OCI-LY7 (cell line): ENCODE measurements around the gene TIMM13. TPM values are rescaled to one million over a fixed set of nuclear protein-coding genes. Genes with fewer than 3 reads are reported as not detected.

Experiments used
- BruUV-seq: library from RNA; stranded (reverse); fragments of 400-500 nt; replicated peaks from 2 replicates; lab custom pipeline; 2021; lab: Mats Ljungman, UMichigan
- CTCF ChIA-PET: fragments of 300-600 bp; sonication (Branson Sonifier 250); formaldehyde crosslinking; loops from one replicate; lab custom pipeline; 2022; ENCODE audit warnings: antibody characterized with exemption; ENCODE audit not compliant: unreplicated experiment; lab: Charles Lee
- POLR2A ChIA-PET: fragments of 300-600 bp; sonication (Branson Sonifier 250); formaldehyde crosslinking; loops from one replicate; lab custom pipeline; 2022; ENCODE audit warnings: antibody characterized with exemption; lab: Charles Lee
- DNase-seq: peaks from one replicate; pipeline ENCODE4 v3.0.0-alpha.2; 2015; ENCODE audit warnings: low spot score
- H2AFZ ChIP-seq: fragments of 200-600 bp; sonication (generic), shearing (Covaris generic); 2 replicates; pipeline ENCODE4 v1.6.1; 2014; ENCODE audit warnings: mild to moderate bottlenecking, antibody characterized with exemption, low read length, moderate library complexity
- H3K27ac ChIP-seq: fragments of 200-600 bp; sonication (generic); 2 replicates; pipeline ENCODE4 v1.5.1; 2014; ENCODE audit warnings: mixed run types, low read depth, mild to moderate bottlenecking, moderate library complexity, low read length, inconsistent platforms; ENCODE audit not compliant: poor library complexity, severe bottlenecking
- H3K36me3 ChIP-seq: fragments of 200-600 bp; sonication (generic); 2 replicates; pipeline ENCODE4 v1.6.1; 2014; ENCODE audit warnings: mild to moderate bottlenecking, antibody characterized with exemption, low read length, moderate library complexity, mixed read lengths; ENCODE audit not compliant: insufficient read depth
- H3K4me1 ChIP-seq: fragments of 200-600 bp; sonication (generic); 2 replicates; pipeline ENCODE4 v1.5.1; 2014; ENCODE audit warnings: mild to moderate bottlenecking, low read length; ENCODE audit not compliant: insufficient read depth, poor library complexity, severe bottlenecking
- H3K4me2 ChIP-seq: fragments of 200-600 bp; sonication (generic); 2 replicates; pipeline ENCODE4 v1.6.1; 2014; ENCODE audit warnings: mild to moderate bottlenecking, low read length
- H3K4me3 ChIP-seq: fragments of 200-600 bp; sonication (generic); 2 replicates; pipeline ENCODE4 v1.5.1; 2014; ENCODE audit warnings: mild to moderate bottlenecking, low read depth, low read length; ENCODE audit not compliant: poor library complexity, severe bottlenecking
- H3K79me2 ChIP-seq: fragments of 200-600 bp; sonication (generic); 2 replicates; pipeline ENCODE4 v1.6.1; 2016; ENCODE audit warnings: low read depth, mild to moderate bottlenecking, low read length, moderate library complexity, mixed read lengths; ENCODE audit not compliant: insufficient read depth
- H3K9me2 ChIP-seq: fragments of 200-600 bp; sonication (generic); 2 replicates; pipeline ENCODE4 v1.6.1; 2016; ENCODE audit warnings: mild to moderate bottlenecking, low read length, mixed read lengths; ENCODE audit not compliant: insufficient read depth
- H3K9me3 ChIP-seq: fragments of 200-600 bp; sonication (generic); 2 replicates; pipeline ENCODE4 v1.6.1; 2014; ENCODE audit warnings: mild to moderate bottlenecking, mixed run types, low read length, mixed read lengths
- H4K20me1 ChIP-seq: fragments of 200-600 bp; sonication (generic); 2 replicates; pipeline ENCODE4 v1.6.1; 2014; ENCODE audit warnings: mild to moderate bottlenecking, antibody characterized with exemption, low read length, moderate library complexity, mixed read lengths; ENCODE audit not compliant: insufficient read depth
- CTCF ChIP-seq: fragments of 200-600 bp; sonication (generic); conservative IDR thresholded peaks from 2 replicates; pipeline ENCODE4 v1.5.1; 2014; ENCODE audit warnings: mild to moderate bottlenecking, antibody characterized with exemption, low read length, moderate library complexity, mixed read lengths
- EZH2phosphoT487 ChIP-seq: fragments of 200-600 bp; sonication (generic); IDR thresholded peaks from 2 replicates; pipeline ENCODE4 v1.6.1; 2018; ENCODE audit warnings: low read depth, borderline replicate concordance, mild to moderate bottlenecking, mixed run types, antibody characterized with exemption, low read length, moderate library complexity, mixed read lengths
- intact Hi-C: fragments of 100-400 bp; cut with micrococcal nuclease; formaldehyde crosslinking; loops from one replicate; pipeline ENCODE4 v1.10.0; 2022; ENCODE audit not compliant: unreplicated experiment
- total RNA-seq, 2 experiments: library from RNA; depleted of rRNA in 1 of 2; stranded (reverse); fragments of >200 nt in 1 of 2; shearing (Covaris generic) in 1 of 2; gene quantifications; 2 replicates each; pipeline ENCODE4 v1.2.3, GENCODE V29; 2014 to 2022

Gene TIMM13
- total RNA-seq, 2 experiments from 2014 or later = 55.4 to 120 TPM

- peaks cover under 1% of the 10 kb centered on the region; the same call in 1 of the 2 replicates for H3K9me3 ChIP-seq
- ChIA-PET POLR2A (no interaction called here), CTCF (no interaction called here)
- TF ChIP-seq CTCF (no peak), EZH2phosphoT487 (no peak)
- peaks cover 7% of the 10 kb centered on the region for H3K4me1 ChIP-seq
- no peak for DNase-seq
- no peaks in the 10 kb centered on the region for H3K9me2 ChIP-seq
- intact Hi-C loops = no loop called here
- no peaks in the 10 kb centered on the region for H3K36me3 ChIP-seq
- BruUV-seq = no TSS peak
- no peak overlapping the region for H2AFZ ChIP-seq
- H3K79me2 ChIP-seq = no peaks in the 10 kb centered on the region
- no peak overlapping the region for H3K27ac ChIP-seq
- no peak overlapping the region for H3K4me2 ChIP-seq
- no peaks in the 10 kb centered on the region for H4K20me1 ChIP-seq
- H3K4me3 ChIP-seq = no peak overlapping the region
Measured at GRCh38 chr19:2387367-2388288, 39.8 kb downstream of the TIMM13 start.

- no peaks in the 10 kb centered on the region for H3K9me2 ChIP-seq
- H3K4me2 ChIP-seq = no peak overlapping the region
- no peak overlapping the region for H3K27ac ChIP-seq
- no peaks in the 10 kb centered on the region for H3K4me1 ChIP-seq
- H3K79me2 ChIP-seq = no peaks in the 10 kb centered on the region
- TF ChIP-seq EZH2phosphoT487 (no peak), CTCF (no peak)
- no peak overlapping the region for H3K4me3 ChIP-seq
- POLR2A ChIA-PET = interaction anchor here (0.6 to 0.7 kb wide), 3 partner anchors 13 to 158 kb away, joined by 3 to 4 read pairs (median 3); no protein-coding TSS in a partner anchor
- intact Hi-C loops = no loop called here
- H3K9me3 ChIP-seq = peaks cover 8% of the 10 kb centered on the region; the same call in 1 of the 2 replicates
- no peak overlapping the region for H2AFZ ChIP-seq
- CTCF ChIA-PET = no interaction called here
- no TSS peak for BruUV-seq
- peak; percentile 21 for DNase-seq
- no peaks in the 10 kb centered on the region for H3K36me3 ChIP-seq
- no peaks in the 10 kb centered on the region for H4K20me1 ChIP-seq
Measured at GRCh38 chr19:2385053-2385721, 42.2 kb downstream of the TIMM13 start.
